GM23248 (cell line): ENCODE results near the gene NTNG1.

Experiments
- EZH2 ChIP-seq: fragments of 200-600 bp; sonication (generic); IDR thresholded peaks from 2 replicates; pipeline ENCODE4 v1.6.1; 2018; ENCODE audit warnings: antibody characterized with exemption, mild to moderate bottlenecking; ENCODE audit not compliant: insufficient read depth, poor library complexity, severe bottlenecking
- EZH2phosphoT487 ChIP-seq: fragments of 200-600 bp; sonication (generic); IDR thresholded peaks from 2 replicates; pipeline ENCODE4 v1.6.1; 2018; ENCODE audit warnings: antibody characterized with exemption, moderate library complexity, mild to moderate bottlenecking, low read depth; ENCODE audit not compliant: insufficient read depth

DNA sequence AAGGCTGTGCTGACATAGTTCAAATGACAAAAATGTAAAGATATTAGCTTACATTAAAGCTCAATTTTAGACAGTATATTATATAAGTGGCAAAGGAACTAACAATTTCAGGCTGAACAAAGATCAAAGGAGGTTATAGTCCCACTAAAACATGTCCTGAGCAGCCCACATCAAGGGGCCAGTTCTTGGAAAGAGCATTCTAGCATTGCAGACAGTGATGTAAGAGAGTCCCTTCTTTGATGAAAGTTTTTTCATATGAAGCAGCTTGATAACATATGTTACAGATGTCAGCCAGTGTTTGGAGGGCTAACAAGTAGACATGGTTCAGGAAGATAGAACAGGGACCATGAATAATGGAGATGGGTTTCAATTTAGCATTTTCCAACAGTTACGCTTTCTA lies 301.7 kb downstream of the NTNG1 start:
- TF ChIP-seq EZH2phosphoT487: no peak
- no peak for TF ChIP-seq EZH2
